ENCODE results near the gene FKBP6. TPM values are rescaled to one million over a fixed set of nuclear protein-coding genes. Genes with fewer than 3 reads are reported as not detected.
"Not testable (repeated sequence)": the region's sequence is repeated elsewhere in the genome, so short reads cannot be mapped to it uniquely, and the experiment has no call there.

FKBP6 gene
- total RNA-seq, 2 donors from 2014 or later: not detected

DNA sequence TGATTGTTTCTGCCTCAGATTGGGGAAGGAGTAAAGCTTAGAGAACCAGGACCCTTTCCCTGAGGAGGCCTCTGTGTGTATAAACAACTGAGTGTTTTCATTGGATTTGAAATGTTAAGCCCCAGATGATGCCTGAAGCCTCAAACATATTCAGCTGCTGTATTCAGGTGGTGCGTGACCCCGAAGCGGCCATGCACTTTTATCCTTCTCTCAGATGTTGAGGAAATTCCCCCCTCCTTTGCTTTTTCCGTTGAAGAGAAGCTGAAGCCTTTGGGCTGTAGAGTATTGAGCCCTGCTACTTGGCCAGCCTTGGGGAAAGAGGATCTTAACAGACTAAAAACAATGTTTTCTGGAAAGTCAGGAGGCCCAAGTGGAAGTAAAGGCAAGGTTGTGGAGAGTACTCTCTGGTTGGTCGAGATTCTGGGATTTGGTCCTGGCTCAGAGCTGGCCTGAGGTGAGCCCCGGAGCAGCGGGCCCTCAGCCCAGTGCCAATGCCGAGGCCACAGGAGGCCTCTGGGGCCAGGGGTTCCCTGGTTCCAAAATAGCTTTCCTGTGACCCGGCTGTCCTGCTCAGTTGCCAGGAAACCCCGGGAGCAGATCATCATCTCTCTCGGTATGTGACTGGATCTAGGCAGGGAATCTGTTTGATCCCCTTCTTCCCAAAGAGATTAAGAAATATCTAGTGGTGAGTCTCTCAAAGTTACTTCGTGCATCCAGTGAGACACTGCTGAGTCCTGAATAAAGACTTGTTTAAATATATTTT lies 22.5 kb downstream of the FKBP6 start:
- no peak for DNase-seq
- ATAC-seq: no peak
- intact Hi-C loops (cut with DNase I, micrococcal nuclease): no loop called here

DNA sequence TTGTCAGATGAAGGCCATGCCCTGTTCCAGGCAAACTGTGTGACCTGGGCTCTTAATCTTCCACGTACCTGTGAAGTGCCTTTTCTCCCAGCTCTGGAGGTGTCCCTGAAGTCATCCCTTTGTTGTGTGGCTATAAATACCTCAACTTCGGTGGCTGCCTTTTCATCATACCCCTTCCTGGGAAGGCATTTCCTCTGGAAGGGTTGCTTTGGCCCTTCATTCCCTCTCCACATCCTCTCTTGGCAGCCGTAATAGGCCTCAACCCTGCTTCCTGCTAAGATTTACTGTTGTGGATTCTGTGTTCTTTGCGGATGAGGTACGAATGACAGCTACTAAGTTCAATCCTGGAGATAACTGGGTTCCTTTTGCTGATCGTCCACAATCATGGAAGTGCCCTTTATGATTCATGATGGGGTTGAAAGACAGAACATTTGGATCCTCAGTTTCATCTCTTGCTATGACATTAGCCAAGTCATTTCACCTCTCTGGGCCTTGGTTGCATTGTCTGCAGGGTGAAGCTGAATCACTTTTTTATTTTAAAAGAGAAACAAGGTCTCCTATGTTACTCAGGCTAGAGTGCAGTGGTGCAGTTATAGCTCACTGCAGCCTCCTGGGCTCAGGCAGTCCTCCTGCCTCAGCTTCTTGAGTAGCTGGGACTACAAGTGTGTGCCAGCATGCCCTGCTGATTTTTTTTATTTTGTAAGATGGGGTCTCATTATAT lies 23.6 kb downstream of the FKBP6 start:
- ATAC-seq (no peak), DNase-seq (no peak)
- intact Hi-C loops (cut with DNase I, micrococcal nuclease): no loop called here

DNA sequence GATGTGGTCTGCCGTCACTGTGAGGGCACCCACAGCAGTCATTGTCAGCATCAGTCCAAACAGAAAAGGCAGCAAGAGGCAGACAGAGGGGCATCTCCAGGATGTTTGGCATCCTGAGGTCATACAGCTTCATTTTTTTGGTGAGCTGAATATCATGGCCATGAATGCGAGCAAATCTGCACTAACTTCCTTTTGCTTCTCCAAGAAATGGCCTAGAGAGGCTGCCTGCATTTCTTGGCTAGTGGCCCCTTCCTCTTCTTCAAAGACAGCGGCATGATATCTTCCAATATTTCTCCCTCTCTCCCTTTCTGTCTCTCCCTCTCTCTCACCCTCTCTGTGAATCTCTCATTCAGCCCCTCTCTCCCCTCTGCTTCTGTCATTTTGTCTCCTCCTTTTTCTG lies 24.8 kb downstream of the FKBP6 start:
- no peak for DNase-seq
- ATAC-seq: no peak
- intact Hi-C loops (cut with DNase I, micrococcal nuclease): no loop called here

DNA sequence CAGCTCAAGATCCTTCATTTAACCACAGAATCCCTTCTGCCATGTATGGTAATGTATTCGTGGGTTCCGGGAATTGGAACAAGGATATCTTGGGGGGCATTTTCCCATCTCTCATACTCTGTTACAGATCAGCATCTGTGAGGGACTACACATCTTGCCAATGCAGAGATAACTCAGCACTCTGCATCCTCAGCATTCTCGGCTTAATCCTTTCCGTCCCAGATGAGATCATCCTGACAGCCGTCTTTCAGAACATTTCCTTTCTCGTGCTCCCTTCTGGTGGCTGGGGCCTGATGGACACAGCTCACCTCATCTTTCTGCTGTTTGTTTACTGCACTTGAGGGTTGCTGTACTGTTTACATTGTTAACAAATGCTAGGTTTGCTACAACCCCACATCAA lies 25.3 kb downstream of the FKBP6 start:
- intact Hi-C loops (cut with DNase I, micrococcal nuclease): no loop called here
- DNase-seq (no peak), ATAC-seq (no peak)

DNA sequence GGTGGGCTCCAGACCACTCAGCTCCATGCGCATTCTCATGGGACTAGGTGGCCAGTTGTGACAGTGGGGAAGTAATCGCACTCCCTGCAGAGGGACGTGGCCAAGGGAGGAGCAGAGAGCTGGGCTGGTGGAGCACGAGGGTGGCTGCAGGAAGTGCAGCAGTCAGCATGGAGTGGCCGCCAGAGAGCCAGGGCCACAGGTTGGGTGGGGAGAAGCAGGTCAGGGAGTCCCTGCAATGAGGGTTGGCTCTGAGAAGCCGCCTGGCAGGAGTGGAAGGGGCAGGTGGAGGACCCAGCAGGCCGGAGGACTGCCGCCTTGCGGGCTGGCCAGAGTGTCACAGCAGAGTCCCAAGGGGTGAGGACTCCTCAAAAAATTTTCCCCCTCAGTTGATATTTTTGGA lies 26.2 kb downstream of the FKBP6 start:
- no peak for ATAC-seq
- no peak for DNase-seq
- intact Hi-C loops (cut with DNase I, micrococcal nuclease): no loop called here

DNA sequence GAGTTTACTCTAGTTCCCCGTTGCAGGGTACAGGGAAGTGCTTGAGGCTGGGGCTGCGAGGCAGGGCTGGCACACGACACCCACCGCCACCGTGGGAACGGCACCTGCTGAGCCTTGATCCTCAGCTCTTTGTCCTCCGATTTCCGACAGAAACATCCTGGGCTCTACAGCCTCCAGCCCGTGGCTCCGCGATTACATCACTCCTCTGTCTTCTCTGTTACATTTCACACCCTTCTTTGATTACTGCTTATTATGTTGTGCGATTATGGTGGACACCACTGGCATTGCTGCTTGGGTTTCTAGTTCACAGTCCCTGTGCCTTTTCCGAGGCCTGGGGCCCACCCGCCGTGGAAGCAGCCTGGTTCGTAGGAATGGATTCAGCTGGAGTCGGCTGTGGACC lies 26.9 kb downstream of the FKBP6 start:
- no peak for ATAC-seq
- no peak for DNase-seq
- intact Hi-C loops (cut with DNase I, micrococcal nuclease): no loop called here

DNA sequence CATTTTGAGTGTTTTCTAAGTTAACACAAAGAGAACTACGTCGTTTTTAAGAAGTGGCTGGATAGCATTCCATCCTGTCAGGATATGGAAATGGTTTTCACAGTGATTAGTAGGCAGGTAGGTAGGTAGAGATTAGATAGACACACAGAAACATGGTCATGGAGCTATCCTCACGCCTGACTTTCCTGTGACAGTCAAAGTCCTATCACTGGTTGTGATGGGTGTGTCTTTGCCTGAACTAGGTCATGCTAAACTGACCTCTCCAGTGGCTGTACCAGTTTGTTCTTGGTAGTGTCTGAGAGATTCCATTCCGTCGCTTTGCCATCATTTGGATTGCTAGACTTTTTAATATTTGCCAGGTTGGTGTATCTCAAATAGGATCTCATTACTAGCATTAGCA lies 28.2 kb downstream of the FKBP6 start:
- DNase-seq (no peak), ATAC-seq (peak; percentile 62)
- intact Hi-C loops (cut with DNase I, micrococcal nuclease): no loop called here

DNA sequence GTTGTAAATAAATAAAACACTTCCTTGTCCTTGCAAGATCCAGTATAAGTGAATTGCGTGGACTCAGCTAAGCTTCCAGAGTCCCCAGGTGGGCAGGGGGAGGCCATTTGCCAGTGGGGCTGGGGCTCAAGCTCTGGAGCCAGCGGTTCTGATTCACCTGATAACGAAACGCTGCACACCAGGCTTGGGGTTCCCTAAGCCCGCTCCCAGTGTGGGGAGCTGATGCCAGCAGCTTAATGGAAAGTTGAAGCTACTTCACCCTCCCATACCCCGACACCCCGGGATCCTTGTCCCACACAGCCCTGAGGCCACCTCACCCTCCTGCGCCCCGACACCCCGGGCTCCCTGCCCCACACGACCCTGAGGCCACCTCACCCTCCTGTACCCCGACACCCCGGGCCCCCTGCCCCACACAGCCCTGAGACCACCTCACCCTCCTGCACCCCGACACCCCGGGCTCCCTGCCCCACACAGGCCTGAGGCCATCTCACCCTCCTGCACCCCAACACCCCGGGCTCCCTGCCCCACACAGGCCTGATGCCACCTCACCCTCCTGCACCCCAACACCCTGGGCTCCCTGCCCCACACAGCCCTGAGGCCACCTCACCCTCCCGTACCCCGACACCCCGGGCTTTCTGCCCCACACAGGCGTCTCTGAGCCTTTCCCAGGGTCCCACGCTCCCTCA lies 30.8 kb downstream of the FKBP6 start:
- DNase-seq (no peak), ATAC-seq (no peak)
- intact Hi-C loops (cut with DNase I, micrococcal nuclease): no loop called here

DNA sequence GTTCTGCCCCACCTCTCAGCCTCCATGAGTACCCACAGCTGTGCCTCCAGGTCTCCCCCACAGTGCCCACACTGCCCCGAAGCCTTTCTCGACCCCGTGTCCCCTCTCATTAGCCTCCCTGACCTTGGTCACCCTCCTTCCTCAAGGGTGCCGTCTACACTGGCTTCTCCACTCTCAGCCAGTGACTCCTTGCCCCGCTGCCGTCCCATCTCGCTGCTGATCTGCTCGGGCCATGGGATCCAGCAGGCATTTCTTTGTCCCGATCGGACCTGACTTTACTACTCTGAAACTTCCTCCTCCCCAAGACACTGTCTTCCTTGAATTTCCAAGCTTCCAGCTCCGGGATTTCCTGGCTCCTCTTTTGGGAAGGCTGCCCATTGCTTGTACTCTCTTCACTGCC lies 31.3 kb downstream of the FKBP6 start:
- ATAC-seq: no peak
- intact Hi-C loops (cut with DNase I, micrococcal nuclease): no loop called here
- DNase-seq: no peak

DNA sequence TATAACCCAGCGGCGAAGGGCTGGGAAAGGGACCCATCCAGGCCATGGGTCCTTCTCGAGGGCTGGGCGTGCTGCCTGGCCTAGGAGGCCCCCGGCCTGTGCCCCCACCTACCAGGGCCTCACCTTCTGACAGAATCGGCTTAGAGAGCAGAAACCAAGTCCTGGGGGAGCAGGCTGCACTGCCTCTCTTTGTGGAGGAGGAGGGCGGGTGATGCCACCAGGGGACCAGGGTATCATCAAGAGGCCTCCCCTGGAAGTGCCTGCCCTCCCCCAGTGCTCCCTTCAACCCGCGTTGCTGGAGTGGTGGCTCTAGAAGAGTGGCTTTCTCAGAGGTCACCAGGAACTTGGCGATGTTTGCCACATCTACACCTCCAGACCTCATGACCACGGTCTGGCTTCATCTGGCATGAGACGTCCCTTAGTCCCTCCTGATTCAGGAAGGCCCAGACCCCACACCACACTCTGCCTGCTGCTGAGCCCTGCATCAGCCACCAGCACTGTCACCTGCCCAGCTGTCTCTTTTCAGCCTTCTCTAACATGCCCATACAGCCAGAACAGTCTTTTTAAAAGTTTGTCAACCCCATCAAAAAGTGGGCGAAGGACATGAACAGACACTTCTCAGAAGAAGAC lies 31.9 kb downstream of the FKBP6 start:
- intact Hi-C loops (cut with DNase I, micrococcal nuclease): no loop called here
- ATAC-seq (no peak), DNase-seq (no peak)

DNA sequence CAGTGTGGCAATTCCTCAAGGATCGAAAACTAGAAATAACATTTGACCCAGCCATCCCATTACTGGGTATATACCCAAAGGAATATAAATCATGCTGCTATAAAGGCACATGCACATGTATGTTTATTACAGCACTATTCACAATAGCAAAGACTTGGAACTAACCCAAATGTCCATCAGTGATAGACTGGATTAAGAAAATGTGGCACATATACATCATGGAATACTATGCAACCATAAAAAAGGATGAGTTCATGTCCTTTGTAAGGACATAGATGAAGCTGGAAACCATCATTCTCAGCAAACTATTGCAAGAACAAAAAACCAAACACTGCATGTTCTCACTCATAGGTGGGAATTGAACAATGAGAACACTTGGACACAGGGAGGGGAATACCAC lies 32.6 kb downstream of the FKBP6 start:
- intact Hi-C loops (cut with DNase I, micrococcal nuclease); DNase-seq; ATAC-seq: not testable (repeated sequence)

DNA sequence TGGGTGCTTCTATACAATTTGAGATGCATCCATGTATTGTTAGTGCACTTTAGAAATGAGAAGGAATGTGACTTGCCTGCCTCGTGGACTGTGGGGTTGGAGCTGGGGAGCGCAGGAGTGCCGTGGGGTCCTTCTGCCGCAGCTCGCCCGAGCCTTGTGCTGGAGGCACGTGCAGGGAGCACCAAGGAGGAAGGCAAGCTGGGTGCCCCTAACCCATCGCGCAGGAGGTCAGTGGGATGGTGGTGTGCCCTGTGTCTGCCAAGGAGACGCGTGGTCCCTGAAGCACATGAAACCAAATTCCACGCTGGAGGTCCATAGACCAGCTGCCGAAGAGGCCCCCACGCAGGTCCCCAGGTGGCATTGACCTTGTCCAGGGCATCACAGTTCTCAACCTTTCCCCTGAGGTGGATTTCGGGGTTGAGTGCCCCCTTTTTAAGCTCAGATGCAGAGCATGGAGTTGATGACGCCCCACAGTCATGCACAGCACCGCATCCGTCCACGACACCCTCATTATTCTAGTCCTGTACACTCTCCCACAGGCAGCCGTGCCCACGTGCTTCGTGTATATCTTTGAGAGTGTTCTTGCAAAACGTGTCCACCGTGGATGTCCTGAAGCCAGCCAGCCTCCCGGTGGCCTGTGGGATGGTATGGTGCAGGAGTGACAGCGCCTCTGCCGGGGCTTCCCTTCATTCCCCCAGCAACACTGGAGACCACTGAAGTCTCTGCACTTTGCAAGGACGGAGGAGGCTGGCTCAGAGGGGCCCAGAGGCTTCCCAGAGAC lies 35.5 kb downstream of the FKBP6 start:
- no peak for DNase-seq
- ATAC-seq: no peak
- intact Hi-C loops (cut with DNase I, micrococcal nuclease): no loop called here

DNA sequence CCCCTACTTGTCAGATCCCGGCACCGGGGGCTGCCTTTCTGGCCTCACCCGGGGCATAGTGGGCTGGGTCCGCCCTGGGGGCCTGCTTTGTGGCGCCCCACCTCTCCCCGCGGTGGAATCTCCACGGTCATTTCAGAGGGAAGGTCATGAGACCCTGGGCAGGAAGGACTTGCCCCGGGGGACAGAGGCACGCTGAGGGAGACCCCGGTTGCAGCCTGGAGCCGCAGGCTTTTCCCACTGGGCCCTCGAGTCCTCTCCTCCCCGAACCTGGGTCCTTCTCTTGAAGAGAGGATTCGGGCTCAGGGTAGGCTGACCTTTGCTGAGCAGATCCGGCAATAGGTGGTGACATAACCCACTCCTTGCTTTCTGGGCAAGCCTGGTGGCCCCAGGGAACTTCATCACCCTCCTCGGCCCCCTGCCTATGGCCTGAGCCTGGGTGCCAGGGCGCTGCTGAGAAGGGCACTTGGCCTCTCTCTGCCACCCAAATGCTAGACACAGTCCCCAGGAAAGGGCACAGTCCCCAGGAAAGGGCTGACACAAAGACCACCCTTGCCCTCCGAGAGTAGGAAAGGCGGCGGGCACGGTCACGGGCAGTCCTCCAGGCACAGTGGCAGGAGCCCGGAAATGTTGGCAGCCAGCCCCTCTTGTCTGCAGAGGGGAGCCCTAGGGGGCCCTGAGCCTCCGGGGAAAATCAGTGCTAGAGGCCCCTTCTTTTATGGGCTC lies 36.2 kb downstream of the FKBP6 start:
- ATAC-seq: no peak
- intact Hi-C loops (cut with DNase I, micrococcal nuclease): no loop called here
- no peak for DNase-seq

DNA sequence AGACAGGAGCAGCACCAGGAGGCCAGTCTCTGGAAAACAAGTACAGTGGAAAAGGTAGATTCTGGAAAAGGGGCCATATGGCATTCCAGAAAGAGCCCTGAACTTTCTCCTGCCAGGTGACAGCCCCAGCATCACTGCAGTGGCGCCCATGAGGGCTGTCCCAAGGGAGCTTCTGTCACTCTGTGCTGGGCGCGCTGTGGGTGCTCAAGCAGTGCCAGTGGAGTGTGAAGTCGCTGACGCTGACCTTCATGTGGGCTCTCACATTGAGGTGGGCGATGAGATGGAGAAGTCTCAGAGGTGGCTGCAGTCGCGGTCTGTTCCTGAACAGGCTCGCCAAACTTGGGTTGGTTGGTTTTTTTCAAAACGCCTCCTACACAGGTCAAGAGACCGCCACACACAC lies 38.2 kb downstream of the FKBP6 start:
- DNase-seq (no peak), ATAC-seq (no peak)
- intact Hi-C loops (cut with DNase I, micrococcal nuclease): no loop called here

DNA sequence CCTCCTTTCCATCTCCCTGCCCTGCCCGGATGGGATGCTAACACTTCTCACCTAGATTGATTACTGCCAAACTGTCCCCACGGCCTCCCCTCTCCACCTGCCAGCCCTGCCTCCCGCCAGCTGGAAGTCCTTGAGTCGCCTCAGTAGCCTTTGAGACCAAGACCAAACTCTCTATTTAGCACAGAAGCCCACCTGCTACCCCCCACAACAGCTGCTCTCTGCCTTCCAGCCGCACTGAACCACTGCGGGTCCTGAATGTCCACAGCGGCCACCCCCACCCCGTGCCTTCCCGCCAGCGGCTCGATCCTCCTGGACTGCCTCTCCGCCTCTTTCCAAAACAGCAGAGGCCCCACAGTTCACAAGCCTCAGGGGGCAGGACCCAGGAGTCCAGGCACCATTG lies 39.0 kb downstream of the FKBP6 start:
- DNase-seq (no peak), ATAC-seq (no peak)
- intact Hi-C loops (cut with DNase I, micrococcal nuclease): no loop called here

DNA sequence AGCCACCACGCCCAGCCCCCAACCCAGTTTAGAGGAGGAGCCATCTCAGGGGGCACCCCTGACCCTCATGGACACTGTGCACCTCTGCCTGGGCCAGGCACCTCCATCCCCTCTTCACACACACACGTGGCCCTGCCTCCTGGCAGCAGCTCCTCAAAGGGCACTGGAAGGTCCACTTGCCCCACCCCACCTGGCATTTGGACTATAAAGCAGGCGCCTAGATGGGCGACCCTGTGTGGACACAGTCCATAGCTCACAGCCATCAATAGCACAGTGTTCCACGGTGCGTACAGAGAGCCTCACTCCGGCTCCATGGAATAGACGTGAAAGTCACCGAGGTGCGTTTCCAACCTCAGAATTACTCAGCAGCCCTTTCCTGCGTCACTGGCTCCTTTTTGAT lies 41.0 kb downstream of the FKBP6 start:
- ATAC-seq (no peak), DNase-seq (no peak)
- intact Hi-C loops (cut with DNase I, micrococcal nuclease): no loop called here

DNA sequence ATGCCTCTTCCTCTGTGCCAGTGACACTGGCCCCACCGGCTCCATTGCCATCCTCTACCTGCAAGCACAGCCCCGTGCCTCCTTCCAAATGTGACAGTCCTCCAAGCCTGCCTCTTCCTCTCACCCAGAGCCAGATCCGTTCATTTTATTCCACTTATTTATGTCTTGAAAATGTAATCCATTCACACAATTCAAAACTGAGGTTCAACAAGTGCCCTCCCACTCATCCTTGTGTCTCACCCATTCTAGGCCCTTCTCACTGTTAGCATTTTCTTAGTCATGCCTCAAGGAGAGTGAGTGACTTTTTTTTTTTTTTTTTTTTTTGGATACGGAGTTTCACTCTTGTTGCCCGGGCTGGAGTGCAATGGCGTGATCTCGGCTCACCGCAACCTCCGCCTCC lies 41.7 kb downstream of the FKBP6 start:
- DNase-seq (no peak), ATAC-seq (no peak)
- intact Hi-C loops (cut with DNase I, micrococcal nuclease): no loop called here

DNA sequence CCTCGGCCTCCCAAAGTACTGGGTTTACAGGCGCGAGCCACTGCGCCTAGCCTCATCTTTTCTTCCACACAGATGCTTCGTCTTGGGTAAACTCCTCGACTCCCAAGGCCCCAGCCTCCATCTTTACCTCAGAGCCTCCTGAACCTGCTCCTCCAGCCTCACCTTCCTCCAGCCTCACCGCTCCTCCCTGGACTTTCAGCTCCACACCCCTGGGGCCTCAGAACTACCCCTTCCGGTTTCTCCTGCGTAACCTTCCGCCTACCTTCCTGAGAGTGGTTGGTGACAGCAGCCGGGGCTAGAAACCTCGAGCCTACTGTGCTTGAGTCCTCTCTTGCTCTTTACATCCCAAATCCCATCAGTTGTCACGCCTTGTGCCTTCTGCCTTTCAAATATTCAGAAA lies 45.8 kb downstream of the FKBP6 start:
- no peak for DNase-seq
- ATAC-seq: no peak
- intact Hi-C loops (cut with DNase I, micrococcal nuclease): no loop called here

All from left colon (tissue), 2 donors.